ENCODE results near the gene ADCY5.

DNA sequence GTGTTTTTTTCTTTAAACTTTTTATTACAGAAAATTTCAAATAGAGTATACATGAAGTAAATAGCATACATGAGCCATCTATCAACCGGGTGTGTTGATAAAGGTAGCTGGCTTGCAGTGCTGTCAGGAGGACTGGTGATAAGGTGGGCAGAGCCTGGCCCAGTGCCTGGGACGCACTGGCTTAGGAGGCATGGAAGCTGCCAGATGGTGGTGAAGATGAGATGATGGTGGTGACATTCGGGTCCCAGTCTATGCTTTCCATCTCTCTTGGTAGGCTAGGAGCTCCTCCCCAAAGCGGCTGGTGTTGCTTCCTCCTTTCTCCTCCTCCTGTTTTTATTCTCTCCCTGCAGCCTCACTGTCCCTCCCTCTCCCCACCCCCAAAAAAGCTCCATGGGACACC lies 101.7 kb downstream of the ADCY5 start:
- TF ChIP-seq POLR2A (IDR thresholded peaks at IDR 0.05; ENCODE audit: borderline replicate concordance, extremely low read depth, insufficient read depth, insufficient read length) (no peak), EZH2phosphoT487 (IDR thresholded peaks at IDR 0.05; ENCODE audit: borderline replicate concordance) (no peak), EGR1 (IDR thresholded peaks at IDR 0.05; ENCODE audit: low read depth) (no peak), EZH2 (IDR thresholded peaks at IDR 0.05) (no peak), POLR2AphosphoS5 (IDR thresholded peaks at IDR 0.05; ENCODE audit: low read depth, low read length) (no peak), ZNF274 (IDR thresholded peaks at IDR 0.05; ENCODE audit: low read depth, low read length) (no peak), YY1 (IDR thresholded peaks at IDR 0.05; ENCODE audit: extremely low read depth, insufficient replicate concordance, low read depth, low read length) (no peak), TCF7L2 (IDR thresholded peaks at IDR 0.05; ENCODE audit: borderline replicate concordance, extremely low read depth, insufficient read depth, insufficient read length) (no peak), CEBPB (IDR thresholded peaks at IDR 0.05; ENCODE audit: low read depth) (no peak), ZFX (IDR thresholded peaks at IDR 0.05) (no peak)
- TF ChIP-seq, protein P1, sequence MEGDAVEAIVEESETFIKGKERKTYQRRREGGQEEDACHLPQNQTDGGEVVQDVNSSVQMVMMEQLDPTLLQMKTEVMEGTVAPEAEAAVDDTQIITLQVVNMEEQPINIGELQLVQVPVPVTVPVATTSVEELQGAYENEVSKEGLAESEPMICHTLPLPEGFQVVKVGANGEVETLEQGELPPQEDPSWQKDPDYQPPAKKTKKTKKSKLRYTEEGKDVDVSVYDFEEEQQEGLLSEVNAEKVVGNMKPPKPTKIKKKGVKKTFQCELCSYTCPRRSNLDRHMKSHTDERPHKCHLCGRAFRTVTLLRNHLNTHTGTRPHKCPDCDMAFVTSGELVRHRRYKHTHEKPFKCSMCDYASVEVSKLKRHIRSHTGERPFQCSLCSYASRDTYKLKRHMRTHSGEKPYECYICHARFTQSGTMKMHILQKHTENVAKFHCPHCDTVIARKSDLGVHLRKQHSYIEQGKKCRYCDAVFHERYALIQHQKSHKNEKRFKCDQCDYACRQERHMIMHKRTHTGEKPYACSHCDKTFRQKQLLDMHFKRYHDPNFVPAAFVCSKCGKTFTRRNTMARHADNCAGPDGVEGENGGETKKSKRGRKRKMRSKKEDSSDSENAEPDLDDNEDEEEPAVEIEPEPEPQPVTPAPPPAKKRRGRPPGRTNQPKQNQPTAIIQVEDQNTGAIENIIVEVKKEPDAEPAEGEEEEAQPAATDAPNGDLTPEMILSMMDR (IDR thresholded peaks at IDR 0.05 in 2 of 3, conservative IDR thresholded peaks at IDR 0.05 in 1 of 3; ENCODE audit: borderline replicate concordance in 1 of 3, insufficient read depth in 1 of 3, low read depth in 2 of 3, low read length in 2 of 3) = no peak
- TF ChIP-seq, protein P2, sequence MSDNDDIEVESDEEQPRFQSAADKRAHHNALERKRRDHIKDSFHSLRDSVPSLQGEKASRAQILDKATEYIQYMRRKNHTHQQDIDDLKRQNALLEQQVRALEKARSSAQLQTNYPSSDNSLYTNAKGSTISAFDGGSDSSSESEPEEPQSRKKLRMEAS (IDR thresholded peaks at IDR 0.05) = no peak
- TF ChIP-seq, protein P3, sequence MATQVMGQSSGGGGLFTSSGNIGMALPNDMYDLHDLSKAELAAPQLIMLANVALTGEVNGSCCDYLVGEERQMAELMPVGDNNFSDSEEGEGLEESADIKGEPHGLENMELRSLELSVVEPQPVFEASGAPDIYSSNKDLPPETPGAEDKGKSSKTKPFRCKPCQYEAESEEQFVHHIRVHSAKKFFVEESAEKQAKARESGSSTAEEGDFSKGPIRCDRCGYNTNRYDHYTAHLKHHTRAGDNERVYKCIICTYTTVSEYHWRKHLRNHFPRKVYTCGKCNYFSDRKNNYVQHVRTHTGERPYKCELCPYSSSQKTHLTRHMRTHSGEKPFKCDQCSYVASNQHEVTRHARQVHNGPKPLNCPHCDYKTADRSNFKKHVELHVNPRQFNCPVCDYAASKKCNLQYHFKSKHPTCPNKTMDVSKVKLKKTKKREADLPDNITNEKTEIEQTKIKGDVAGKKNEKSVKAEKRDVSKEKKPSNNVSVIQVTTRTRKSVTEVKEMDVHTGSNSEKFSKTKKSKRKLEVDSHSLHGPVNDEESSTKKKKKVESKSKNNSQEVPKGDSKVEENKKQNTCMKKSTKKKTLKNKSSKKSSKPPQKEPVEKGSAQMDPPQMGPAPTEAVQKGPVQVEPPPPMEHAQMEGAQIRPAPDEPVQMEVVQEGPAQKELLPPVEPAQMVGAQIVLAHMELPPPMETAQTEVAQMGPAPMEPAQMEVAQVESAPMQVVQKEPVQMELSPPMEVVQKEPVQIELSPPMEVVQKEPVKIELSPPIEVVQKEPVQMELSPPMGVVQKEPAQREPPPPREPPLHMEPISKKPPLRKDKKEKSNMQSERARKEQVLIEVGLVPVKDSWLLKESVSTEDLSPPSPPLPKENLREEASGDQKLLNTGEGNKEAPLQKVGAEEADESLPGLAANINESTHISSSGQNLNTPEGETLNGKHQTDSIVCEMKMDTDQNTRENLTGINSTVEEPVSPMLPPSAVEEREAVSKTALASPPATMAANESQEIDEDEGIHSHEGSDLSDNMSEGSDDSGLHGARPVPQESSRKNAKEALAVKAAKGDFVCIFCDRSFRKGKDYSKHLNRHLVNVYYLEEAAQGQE (IDR thresholded peaks at IDR 0.05; ENCODE audit: low read depth) = no peak
